ENCODE measurements around the gene CACHD1. TPM values are rescaled to one million over a fixed set of nuclear protein-coding genes. Genes with fewer than 3 reads are reported as not detected.
A peak's percentile ranks its signal among the peaks of the same experiment; 100 is the strongest.

The CACHD1 gene
- total and polyA plus RNA-seq, 5 donors, result 1.6 to 6.4 (median 2.9) TPM

DNA sequence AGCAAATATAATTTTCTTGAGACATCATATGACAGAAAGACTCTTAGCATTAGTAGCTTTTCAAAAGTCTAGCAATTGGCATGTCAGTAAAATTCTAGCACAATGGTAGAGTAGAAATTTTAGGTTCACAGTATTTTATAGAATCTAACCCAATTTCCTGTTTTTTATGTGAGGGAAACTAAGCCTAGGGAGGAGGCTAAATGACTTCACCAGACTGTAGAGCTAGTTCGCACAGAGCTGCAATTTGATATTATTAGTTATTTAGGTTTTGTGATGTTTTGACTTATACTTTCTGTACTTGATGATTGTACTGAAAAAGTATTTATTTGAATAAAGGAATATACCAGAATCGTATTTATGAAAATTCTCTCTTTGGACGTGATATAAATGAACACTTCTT lies 68.5 kb downstream of the CACHD1 start:
- Histone ChIP-seq H3K27ac (ENCODE audit: low read length) (no peak overlapping the region), H3K4me3 (ENCODE audit: low read length) (no peak overlapping the region), H3K9me3 (ENCODE audit: control insufficient read depth, low read length) (no peaks in the 10 kb centered on the region), H3K27me3 (ENCODE audit: control insufficient read depth, insufficient read depth) (no peaks in the 10 kb centered on the region), H3K4me1 (ENCODE audit: control insufficient read depth, insufficient read depth, low read length) (peaks cover 8% of the 10 kb centered on the region)
- intact Hi-C loops (cut with DNase I), result loop anchor here in 1 of 4 donors (2.0 kb wide), 1 partner anchor 58 kb away; no protein-coding TSS in a partner anchor
- no peak for ATAC-seq
- DNase-seq, result no peak
- 74% methylated on average over 3 of the region's 3 CpGs for WGBS

GRCh38 chr1:64539289-64539688 lies 69.4 kb downstream of the CACHD1 start:
- Histone ChIP-seq H3K4me3 (ENCODE audit: low read length) (no peak overlapping the region), H3K9me3 (ENCODE audit: control insufficient read depth, low read length) (no peaks in the 10 kb centered on the region), H3K27me3 (ENCODE audit: control insufficient read depth, insufficient read depth) (no peaks in the 10 kb centered on the region), H3K27ac (ENCODE audit: low read length) (no peak overlapping the region), H3K4me1 (ENCODE audit: control insufficient read depth, insufficient read depth, low read length) (peaks cover 8% of the 10 kb centered on the region)
- ATAC-seq (peak; percentile 12 to 15), DNase-seq (no peak)
- WGBS, result 48% methylated on average over 3 of the region's 3 CpGs
- intact Hi-C loops (cut with DNase I), result loop anchor here in 1 of 4 donors (2.0 kb wide), 1 partner anchor 58 kb away; no protein-coding TSS in a partner anchor

- 53% methylated on average over 2 of the region's 2 CpGs for WGBS
- H3K4me1 ChIP-seq (ENCODE audit: control insufficient read depth, insufficient read depth, low read length), result peaks cover 8% of the 10 kb centered on the region
- H3K4me3 ChIP-seq (ENCODE audit: low read length), result peak overlapping the region; percentile 33
Observed at GRCh38 chr1:64539781-64540218, 69.9 kb downstream of the CACHD1 start.

DNA sequence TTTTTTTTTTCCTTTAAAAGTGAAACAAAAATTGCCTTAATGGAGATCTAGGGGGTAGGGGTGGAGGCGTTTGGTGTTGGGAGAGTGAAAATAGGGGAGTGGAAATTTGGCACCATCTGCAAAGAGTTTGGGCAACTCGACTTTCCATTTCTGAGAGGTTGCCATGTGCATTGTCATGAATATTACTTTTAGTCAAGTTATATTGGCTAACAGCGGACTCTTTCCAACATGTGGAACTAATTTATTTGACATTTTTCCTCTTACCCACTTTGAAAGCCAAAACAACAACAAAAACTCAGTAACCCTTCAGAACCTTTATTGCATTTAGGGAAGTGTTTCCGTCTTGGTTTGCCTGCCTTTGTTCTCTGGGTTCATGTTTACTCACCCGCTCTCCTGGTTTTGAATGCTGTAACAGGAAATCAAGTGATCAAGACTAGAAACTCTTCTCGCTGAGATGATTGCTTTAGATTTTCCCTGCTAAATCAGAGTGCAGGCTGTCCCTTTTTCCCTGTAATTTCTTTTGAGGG lies 70.4 kb downstream of the CACHD1 start:
- intact Hi-C loops (cut with DNase I), result loop anchor here in 1 of 4 donors (10.0 kb wide), 1 partner anchor 66 kb away; the partner anchor contains the start of gene CACHD1
- H3K27ac ChIP-seq (ENCODE audit: low read length), result peak overlapping the region; percentile 38
- ATAC-seq (peak; percentile 40 to 42), DNase-seq (no peak)
- H3K27me3 ChIP-seq (ENCODE audit: control insufficient read depth, insufficient read depth), result no peaks in the 10 kb centered on the region
- H3K4me1 ChIP-seq (ENCODE audit: control insufficient read depth, insufficient read depth, low read length), result peaks cover 8% of the 10 kb centered on the region
- H3K9me3 ChIP-seq (ENCODE audit: control insufficient read depth, low read length), result no peaks in the 10 kb centered on the region
- WGBS, result 38% methylated on average over 6 of the region's 6 CpGs
- H3K4me3 ChIP-seq (ENCODE audit: low read length), result peak overlapping the region; percentile 33

More at GRCh38 chr1:64539781-64540218, 69.9 kb downstream of the CACHD1 start:
- intact Hi-C loops (cut with DNase I), result loop anchor here in 2 of 4 donors (2.0 to 10.0 kb wide), 2 partner anchors 59 to 65 kb away; partner anchors contain the start of gene CACHD1 (in 1 of the 2)
- Histone ChIP-seq H3K9me3 (ENCODE audit: control insufficient read depth, low read length) (no peaks in the 10 kb centered on the region), H3K27me3 (ENCODE audit: control insufficient read depth, insufficient read depth) (no peaks in the 10 kb centered on the region), H3K27ac (ENCODE audit: low read length) (no peak overlapping the region)
- ATAC-seq (peak; percentile 38 to 52), DNase-seq (peak; percentile 79 to 89 (median 80))

DNA sequence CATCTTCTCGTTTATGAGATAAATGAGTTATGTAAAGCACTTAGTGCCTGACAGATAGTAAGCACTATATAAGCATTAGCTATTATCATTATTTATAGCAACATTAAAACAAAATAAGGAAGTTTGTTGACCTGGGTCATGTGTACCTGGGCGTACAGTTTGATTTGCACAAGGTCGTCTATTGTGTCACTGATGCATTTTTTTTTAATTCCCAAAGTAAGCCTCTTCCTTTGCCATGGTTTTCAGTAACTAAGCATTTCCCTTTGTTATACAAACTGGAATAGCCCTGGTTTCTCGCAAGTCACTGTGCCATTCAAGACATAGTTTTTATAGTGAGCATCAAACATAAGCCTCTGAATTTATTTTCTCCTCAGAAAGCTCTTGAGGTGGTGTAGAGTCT lies 72.2 kb downstream of the CACHD1 start:
- intact Hi-C loops (cut with DNase I), result loop anchor here in 1 of 4 donors (10.0 kb wide), 1 partner anchor 67 kb away; the partner anchor contains the start of gene CACHD1
- Histone ChIP-seq H3K9me3 (ENCODE audit: control insufficient read depth, low read length) (no peaks in the 10 kb centered on the region), H3K4me3 (ENCODE audit: low read length) (no peak overlapping the region), H3K27ac (ENCODE audit: low read length) (no peak overlapping the region), H3K4me1 (ENCODE audit: control insufficient read depth, insufficient read depth, low read length) (peaks cover 4% of the 10 kb centered on the region), H3K27me3 (ENCODE audit: control insufficient read depth, insufficient read depth) (no peaks in the 10 kb centered on the region)
- DNase-seq (no peak), ATAC-seq (no peak)
- 63% methylated on average over 4 of the region's 4 CpGs for WGBS

- Histone ChIP-seq H3K4me3 (ENCODE audit: low read length) (no peak overlapping the region), H3K27me3 (ENCODE audit: control insufficient read depth, insufficient read depth) (no peaks in the 10 kb centered on the region), H3K27ac (ENCODE audit: low read length) (no peak overlapping the region), H3K4me1 (ENCODE audit: control insufficient read depth, insufficient read depth, low read length) (peaks cover 3% of the 10 kb centered on the region), H3K9me3 (ENCODE audit: control insufficient read depth, low read length) (no peaks in the 10 kb centered on the region)
- intact Hi-C loops (cut with DNase I), result loop anchor here in 1 of 4 donors (10.0 kb wide), 1 partner anchor 69 kb away; the partner anchor contains the start of gene CACHD1
- WGBS, result 84% methylated on average over 4 of the region's 4 CpGs
- no peak for ATAC-seq
- peak; percentile 22 to 45 (median 41) for DNase-seq
Observed at GRCh38 chr1:64543831-64544230, 73.9 kb downstream of the CACHD1 start.

GRCh38 chr1:64545118-64545843 lies 75.4 kb downstream of the CACHD1 start:
- Histone ChIP-seq H3K4me3 (ENCODE audit: low read length) (no peak overlapping the region), H3K9me3 (ENCODE audit: control insufficient read depth, low read length) (no peaks in the 10 kb centered on the region), H3K27me3 (ENCODE audit: control insufficient read depth, insufficient read depth) (no peaks in the 10 kb centered on the region), H3K4me1 (ENCODE audit: control insufficient read depth, insufficient read depth, low read length) (peaks cover 5% of the 10 kb centered on the region), H3K27ac (ENCODE audit: low read length) (no peak overlapping the region)
- intact Hi-C loops (cut with DNase I), result loop anchor here in 1 of 4 donors (10.0 kb wide), 1 partner anchor 70 kb away; the partner anchor contains the start of gene CACHD1
- DNase-seq (no peak), ATAC-seq (no peak)
- WGBS, result 84% methylated on average over 6 of the region's 6 CpGs

DNA sequence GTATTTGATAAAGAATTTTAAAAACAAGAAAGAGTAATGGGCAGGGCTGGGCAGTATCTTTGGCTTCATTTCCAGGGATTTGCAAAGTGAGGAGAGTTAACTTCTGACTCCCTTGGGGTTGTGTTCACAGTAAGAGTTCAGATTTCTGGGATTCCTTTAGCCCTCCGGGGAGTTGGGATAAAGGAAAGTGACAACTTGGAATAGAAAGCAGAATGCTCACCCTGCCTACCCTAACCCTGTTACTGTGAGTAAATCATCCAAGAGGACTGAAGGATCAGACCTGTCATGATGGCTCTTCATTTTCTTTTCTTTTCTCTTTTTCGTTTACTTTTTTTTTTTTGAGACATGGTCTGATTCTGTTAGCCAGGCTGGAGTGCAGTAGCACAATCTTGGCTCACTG lies 76.1 kb downstream of the CACHD1 start:
- Histone ChIP-seq H3K27ac (ENCODE audit: low read length) (no peak overlapping the region), H3K9me3 (ENCODE audit: control insufficient read depth, low read length) (no peaks in the 10 kb centered on the region), H3K27me3 (ENCODE audit: control insufficient read depth, insufficient read depth) (no peaks in the 10 kb centered on the region), H3K4me1 (ENCODE audit: control insufficient read depth, insufficient read depth, low read length) (peaks cover 5% of the 10 kb centered on the region), H3K4me3 (ENCODE audit: low read length) (no peak overlapping the region)
- ATAC-seq (no peak), DNase-seq (no peak)
- 39% methylated on average over 2 of the region's 2 CpGs for WGBS
- intact Hi-C loops (cut with DNase I), result loop anchor here in 1 of 4 donors (10.0 kb wide), 1 partner anchor 71 kb away; the partner anchor contains the start of gene CACHD1

DNA sequence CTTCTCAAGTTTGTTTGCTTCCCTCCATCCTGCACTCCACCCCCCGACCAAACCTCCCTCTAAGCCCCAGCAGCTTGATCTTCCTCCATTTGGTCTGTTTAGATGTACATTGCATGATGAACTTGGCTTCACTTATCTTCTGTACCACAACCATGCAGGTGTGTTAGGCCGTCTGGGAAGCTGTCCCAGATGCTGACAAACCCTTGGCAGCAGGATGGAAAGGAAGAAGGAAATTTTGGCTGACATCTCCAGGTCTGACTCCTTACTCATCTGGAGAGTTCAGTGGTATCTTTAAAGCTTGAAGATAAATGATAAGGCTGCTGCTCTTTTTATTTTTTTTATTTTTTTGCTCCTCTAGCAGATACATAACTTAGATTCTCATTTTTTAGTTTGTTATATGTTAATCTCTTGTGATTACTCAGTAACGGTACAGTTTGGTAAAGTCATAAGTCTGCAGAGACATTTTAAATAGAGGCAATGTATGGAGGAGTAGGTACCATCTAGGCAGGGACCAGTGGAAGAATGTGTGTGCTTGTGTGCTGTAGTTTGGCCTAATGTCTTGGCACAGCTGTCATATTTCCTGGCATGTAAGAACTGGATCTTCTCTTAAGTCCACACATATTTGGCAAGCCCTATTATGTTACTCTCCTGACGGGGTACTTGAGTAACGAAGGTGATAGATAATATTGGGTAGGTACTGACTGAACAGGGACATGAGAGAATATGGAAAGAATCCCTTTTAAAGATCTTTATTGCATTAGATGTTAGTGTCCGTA lies 79.7 kb downstream of the CACHD1 start:
- H3K9me3 ChIP-seq (ENCODE audit: control insufficient read depth, low read length), result no peaks in the 10 kb centered on the region
- H3K4me3 ChIP-seq (ENCODE audit: low read length), result no peak overlapping the region
- H3K27me3 ChIP-seq (ENCODE audit: control insufficient read depth, insufficient read depth), result no peaks in the 10 kb centered on the region
- ATAC-seq (peak in 1 of 2 donors; percentile 19), DNase-seq (no peak)
- intact Hi-C loops (cut with DNase I), result loop anchor here in 1 of 4 donors (10.0 kb wide), 1 partner anchor 75 kb away; the partner anchor contains the start of gene CACHD1
- peaks cover 2% of the 10 kb centered on the region for H3K4me1 ChIP-seq (ENCODE audit: control insufficient read depth, insufficient read depth, low read length)
- no peak overlapping the region for H3K27ac ChIP-seq (ENCODE audit: low read length)
- 45% methylated on average over 6 of the region's 6 CpGs for WGBS

- intact Hi-C loops (cut with DNase I), result no loop called here
- WGBS, result 93% methylated on average over 5 of the region's 5 CpGs
- ATAC-seq (no peak), DNase-seq (no peak)
- Histone ChIP-seq H3K27me3 (ENCODE audit: control insufficient read depth, insufficient read depth) (no peaks in the 10 kb centered on the region), H3K4me1 (ENCODE audit: control insufficient read depth, insufficient read depth, low read length) (peaks cover 2% of the 10 kb centered on the region), H3K9me3 (ENCODE audit: control insufficient read depth, low read length) (no peaks in the 10 kb centered on the region), H3K27ac (ENCODE audit: low read length) (no peak overlapping the region), H3K4me3 (ENCODE audit: low read length) (no peak overlapping the region)
Observed at GRCh38 chr1:64550510-64550909, 80.6 kb downstream of the CACHD1 start.
